Left ventricle myocardium inferior (tissue), 1 donor: ENCODE results near the gene PTPRJ. TPM values are rescaled to one million over a fixed set of nuclear protein-coding genes. Genes with fewer than 3 reads are reported as not detected.

ENCODE experiments used
- DNase-seq: peaks from one replicate; pipeline ENCODE4 v3.0.0-alpha.2; 2020
- H3K27ac ChIP-seq: fragments of 200-600 bp; replicated peaks from 2 replicates; pipeline ENCODE4 v1.8.0; 2021
- H3K27me3 ChIP-seq: fragments of 200-600 bp; 2 replicates; pipeline ENCODE4 v1.8.0; 2021; ENCODE audit warnings: low read depth
- H3K36me3 ChIP-seq: fragments of 200-600 bp; 2 replicates; pipeline ENCODE4 v1.8.0; 2021
- H3K4me1 ChIP-seq: fragments of 200-600 bp; 2 replicates; pipeline ENCODE4 v1.8.0; 2021
- H3K4me3 ChIP-seq: fragments of 200-600 bp; 2 replicates; pipeline ENCODE4 v1.8.0; 2021; ENCODE audit warnings: mild to moderate bottlenecking, moderate library complexity
- H3K9me3 ChIP-seq: fragments of 200-600 bp; replicated peaks from 2 replicates; pipeline ENCODE4 v1.8.0; 2021
- intact Hi-C: fragments of 100-400 bp; cut with micrococcal nuclease; formaldehyde crosslinking; loops from one replicate; pipeline ENCODE4 v1.11.0; 2022
- total RNA-seq: library from RNA; stranded (reverse); fragmentation: NEBNext Ultra II Directional; extraction: Animal tissue kit (Norgen Biotek cat#: 25700); gene quantifications from one replicate; pipeline ENCODE4 v1.2.1, GENCODE V29; 2021
- TF ChIP-seq, protein P1 (sequence below): fragments of 200-600 bp; IDR thresholded peaks from 2 replicates; pipeline ENCODE4 v1.8.0; 2021; ENCODE audit warnings: antibody characterized with exemption, mild to moderate bottlenecking, borderline replicate concordance
- donor health status: DM: no; HTN: yes; CAD: no; lungs with severe emphysema.

PTPRJ gene
- total RNA-seq, 1 donor from 2014 or later: 6.8 TPM

DNA sequence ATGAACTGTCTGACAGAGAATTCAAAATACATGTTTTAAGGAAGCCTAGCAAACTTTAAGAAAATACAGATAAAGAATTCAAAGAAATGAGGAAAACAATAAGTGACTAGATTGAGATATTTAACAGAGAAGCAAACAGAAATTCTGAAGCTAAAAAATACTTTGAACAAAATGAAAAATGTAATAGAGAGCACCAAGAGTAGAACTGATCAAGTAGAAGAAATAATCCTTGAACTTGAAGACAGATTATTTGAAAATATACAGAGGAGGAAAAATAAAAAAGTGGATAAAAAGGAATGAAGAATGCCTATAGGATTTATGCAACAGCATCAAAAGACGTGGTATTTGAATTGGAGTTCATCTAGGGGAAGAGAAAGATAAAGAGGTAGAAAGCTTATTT, 134.4 kb downstream of the PTPRJ start:
- intact Hi-C loops: no loop called here
- no peak overlapping the region for H3K4me3 ChIP-seq
- H3K9me3 ChIP-seq: peaks cover 25% of the 10 kb centered on the region
- no peak for DNase-seq
- no peak overlapping the region for H3K27ac ChIP-seq
- H3K27me3 ChIP-seq: no peaks in the 10 kb centered on the region
- peaks cover 6% of the 10 kb centered on the region for H3K4me1 ChIP-seq
- TF ChIP-seq, protein P1, sequence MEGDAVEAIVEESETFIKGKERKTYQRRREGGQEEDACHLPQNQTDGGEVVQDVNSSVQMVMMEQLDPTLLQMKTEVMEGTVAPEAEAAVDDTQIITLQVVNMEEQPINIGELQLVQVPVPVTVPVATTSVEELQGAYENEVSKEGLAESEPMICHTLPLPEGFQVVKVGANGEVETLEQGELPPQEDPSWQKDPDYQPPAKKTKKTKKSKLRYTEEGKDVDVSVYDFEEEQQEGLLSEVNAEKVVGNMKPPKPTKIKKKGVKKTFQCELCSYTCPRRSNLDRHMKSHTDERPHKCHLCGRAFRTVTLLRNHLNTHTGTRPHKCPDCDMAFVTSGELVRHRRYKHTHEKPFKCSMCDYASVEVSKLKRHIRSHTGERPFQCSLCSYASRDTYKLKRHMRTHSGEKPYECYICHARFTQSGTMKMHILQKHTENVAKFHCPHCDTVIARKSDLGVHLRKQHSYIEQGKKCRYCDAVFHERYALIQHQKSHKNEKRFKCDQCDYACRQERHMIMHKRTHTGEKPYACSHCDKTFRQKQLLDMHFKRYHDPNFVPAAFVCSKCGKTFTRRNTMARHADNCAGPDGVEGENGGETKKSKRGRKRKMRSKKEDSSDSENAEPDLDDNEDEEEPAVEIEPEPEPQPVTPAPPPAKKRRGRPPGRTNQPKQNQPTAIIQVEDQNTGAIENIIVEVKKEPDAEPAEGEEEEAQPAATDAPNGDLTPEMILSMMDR: no peak
- H3K36me3 ChIP-seq: peaks cover 15% of the 10 kb centered on the region

DNA sequence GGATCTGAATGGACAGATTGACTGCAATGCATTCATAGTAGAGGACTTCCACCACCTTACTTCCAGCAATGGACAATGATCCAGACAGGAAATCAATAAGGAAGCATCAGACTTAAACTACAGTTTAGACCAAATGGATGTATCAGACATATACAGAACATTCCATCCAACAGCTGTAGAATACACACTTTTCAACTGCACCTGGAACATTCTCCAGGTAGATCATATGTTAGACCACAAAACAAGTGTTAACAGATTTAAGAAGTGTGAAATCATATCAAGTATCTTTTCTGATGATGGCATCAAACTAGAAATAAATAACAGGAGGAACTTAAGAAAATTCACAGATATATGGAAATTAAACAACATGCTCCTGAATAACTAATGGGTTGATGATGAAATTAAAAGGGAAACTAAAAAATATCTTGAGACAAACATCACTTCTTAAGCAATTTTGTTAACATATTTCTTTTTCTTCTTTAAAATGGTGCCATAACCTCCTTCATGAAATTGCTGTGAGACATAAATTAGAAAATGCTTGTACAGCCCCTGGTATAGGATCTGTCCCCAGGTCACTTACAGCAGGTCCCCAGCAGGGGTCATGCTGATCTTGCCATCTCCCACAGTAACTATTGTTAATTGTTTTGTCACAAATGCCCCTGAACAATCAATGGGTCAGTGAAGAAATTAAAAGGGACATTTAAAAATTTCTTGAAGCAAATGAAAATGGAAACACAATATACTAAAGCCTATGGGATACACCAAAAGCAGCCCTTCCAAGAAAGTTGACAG, 136.3 kb downstream of the PTPRJ start:
- Histone ChIP-seq H3K9me3 (peaks cover 25% of the 10 kb centered on the region), H3K27me3 (no peaks in the 10 kb centered on the region), H3K4me3 (no peak overlapping the region), H3K36me3 (peaks cover 15% of the 10 kb centered on the region), H3K27ac (no peak overlapping the region), H3K4me1 (no peaks in the 10 kb centered on the region)
- TF ChIP-seq, protein P1: peak; percentile 68
- no peak for DNase-seq
- intact Hi-C loops: no loop called here

DNA sequence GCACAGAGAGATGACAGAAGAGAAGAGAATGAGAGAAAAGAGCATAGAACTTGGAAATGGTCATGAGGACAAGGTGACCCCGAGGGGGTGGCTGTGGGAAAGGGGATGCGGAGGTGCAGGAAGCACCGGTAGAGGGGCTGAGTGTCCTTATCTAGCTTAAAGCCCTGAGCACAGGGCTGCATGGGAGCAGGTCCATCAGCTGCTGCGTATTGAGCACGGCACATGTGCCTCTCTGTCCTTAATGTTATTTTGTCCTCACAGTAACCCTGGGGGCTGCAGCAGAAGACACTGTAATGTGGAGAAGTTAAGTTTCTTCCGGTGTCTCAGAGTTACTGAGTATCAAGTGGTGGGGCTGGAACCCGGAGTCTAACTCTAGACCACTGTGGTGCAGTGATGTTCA, 141.9 kb downstream of the PTPRJ start:
- Histone ChIP-seq H3K9me3 (no peaks in the 10 kb centered on the region), H3K27ac (no peak overlapping the region), H3K36me3 (no peaks in the 10 kb centered on the region), H3K4me1 (no peaks in the 10 kb centered on the region), H3K27me3 (no peaks in the 10 kb centered on the region), H3K4me3 (no peak overlapping the region)
- intact Hi-C loops: no loop called here
- DNase-seq: no peak
- TF ChIP-seq, protein P1: no peak

DNA sequence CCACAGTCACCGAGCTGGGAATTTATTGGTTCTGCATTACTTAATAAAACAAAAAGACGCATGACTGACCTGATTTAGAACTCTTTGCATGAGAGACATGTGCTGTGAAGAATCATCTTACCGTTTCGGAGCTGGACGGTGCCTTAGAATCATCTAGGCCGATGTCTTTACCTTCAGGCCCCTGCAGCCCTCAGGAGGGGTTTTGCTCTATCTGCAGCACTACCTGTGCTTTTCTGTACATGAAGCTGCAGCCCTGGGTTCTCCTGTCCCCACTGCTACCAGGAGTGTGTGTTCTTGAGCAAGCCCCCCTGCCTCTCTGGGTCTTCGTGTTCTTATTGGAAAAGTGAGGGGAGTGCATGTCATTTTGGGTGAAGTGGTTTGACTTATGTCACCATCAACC, 142.3 kb downstream of the PTPRJ start:
- intact Hi-C loops: no loop called here
- TF ChIP-seq, protein P1: no peak

DNA sequence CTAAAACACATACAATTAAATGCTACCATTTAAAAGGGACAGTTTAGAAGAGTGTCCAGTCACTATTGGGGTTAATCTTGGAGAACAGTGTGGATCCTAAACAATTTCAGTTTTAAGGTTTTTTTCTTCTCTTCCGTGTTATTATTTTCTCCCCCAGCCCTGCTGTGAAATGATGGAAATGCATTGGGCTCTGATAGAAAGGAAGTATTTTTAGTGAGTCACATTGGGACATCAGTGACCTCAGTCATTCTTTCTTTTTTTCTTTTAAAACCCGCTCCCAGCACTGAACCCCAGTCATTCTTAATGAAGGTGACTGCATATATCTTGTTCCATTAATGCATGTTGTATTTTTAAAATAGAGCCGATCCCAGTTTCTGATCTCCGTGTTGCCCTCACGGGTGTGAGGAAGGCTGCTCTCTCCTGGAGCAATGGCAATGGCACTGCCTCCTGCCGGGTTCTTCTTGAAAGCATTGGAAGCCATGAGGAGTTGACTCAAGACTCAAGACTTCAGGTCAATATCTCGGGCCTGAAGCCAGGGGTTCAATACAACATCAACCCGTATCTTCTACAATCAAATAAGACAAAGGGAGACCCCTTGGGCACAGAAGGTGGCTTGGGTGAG, 143.0 kb downstream of the PTPRJ start:
- Histone ChIP-seq H3K27me3 (no peaks in the 10 kb centered on the region), H3K4me1 (no peaks in the 10 kb centered on the region), H3K4me3 (no peak overlapping the region), H3K27ac (no peak overlapping the region), H3K9me3 (no peaks in the 10 kb centered on the region), H3K36me3 (peaks cover 10% of the 10 kb centered on the region)
- TF ChIP-seq, protein P1: no peak
- intact Hi-C loops: no loop called here
- no peak for DNase-seq

More for the DNA sequence above, 142.3 kb downstream of the PTPRJ start:
- H3K27me3 ChIP-seq: no peaks in the 10 kb centered on the region
- no peaks in the 10 kb centered on the region for H3K9me3 ChIP-seq
- H3K36me3 ChIP-seq: peaks cover 2% of the 10 kb centered on the region
- H3K4me1 ChIP-seq: no peaks in the 10 kb centered on the region
- H3K4me3 ChIP-seq: no peak overlapping the region
- DNase-seq: no peak
- H3K27ac ChIP-seq: no peak overlapping the region
